Measurements from ENCODE around the gene NSD2.
"Not testable (repeated sequence)": the region's sequence is repeated elsewhere in the genome, so short reads cannot be mapped to it uniquely, and the experiment has no call there.

The NSD2 gene

DNA sequence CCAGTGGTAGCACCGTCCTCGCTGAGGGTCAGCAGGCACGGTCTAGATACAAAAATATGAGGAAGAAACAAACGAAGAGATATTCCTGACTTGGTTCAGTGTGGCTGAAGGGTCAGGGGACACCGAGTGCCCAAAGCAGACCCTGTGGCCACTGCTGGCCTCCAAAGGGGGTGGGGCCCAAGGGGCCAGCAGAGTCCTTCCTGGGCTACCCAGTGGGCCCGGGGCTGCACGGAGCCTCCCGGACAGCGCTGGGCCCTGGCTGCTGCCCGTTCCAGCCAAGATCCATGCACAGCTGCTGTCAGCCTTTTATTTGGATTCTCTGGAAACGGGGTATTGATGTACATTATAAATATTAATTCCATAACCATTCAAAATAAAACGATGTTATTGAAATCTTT, 117.1 kb downstream of the NSD2 start:
- no peak for DNase-seq

DNA sequence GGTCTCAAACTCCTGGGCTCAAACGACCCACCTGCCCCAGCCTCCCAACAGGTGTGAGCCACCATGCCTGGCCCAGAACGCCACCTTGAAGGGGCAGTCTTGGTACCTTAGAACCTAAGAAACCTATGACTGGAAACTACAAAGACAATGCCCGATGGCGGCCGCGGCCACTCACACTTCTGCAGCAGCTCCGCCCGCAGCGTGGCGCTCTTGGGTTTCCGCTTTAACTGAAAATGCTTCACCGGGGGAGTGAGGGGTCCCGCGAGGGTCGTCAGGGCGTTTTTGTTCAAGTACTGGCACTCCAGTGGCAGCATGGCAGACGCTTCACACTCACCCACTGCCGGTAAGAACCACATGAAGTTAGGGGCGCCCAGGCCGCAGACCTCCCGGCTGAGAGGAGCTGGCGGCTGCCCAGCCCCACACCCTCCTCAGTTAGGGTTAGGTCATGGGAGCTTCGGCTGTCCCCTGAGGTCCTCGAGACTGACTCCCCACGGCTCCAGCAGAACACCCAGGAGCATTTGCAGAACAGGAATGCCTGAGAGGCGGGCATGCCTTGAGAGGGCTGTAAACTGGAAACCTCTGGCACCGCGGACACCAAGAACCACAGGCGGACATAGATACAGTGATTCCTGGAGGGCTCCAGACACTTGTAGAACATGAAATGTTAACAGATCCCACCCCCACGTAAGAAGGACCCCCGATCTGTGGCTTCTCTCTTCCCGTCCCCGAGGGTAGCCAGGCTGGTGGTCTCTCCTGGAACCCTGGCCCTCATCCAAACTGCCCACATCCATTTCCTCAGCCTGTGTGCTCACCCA, 118.5 kb downstream of the NSD2 start:
- no peak for DNase-seq

DNA sequence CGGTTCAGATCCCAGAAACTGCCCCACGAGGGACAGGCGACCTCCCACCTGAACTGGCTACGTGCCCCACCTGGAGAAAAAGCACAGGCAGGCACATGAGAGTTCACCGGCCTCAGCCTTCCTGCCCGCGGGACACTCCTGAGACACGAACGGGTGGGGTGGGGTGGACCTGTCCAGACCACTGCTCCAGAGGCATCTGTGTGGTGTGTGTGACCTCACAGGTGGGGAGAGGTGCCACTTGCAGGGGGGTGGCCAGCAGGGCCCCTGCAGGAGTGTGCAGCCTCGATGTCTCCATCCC, 119.1 kb downstream of the NSD2 start:
- DNase-seq: no peak

DNA sequence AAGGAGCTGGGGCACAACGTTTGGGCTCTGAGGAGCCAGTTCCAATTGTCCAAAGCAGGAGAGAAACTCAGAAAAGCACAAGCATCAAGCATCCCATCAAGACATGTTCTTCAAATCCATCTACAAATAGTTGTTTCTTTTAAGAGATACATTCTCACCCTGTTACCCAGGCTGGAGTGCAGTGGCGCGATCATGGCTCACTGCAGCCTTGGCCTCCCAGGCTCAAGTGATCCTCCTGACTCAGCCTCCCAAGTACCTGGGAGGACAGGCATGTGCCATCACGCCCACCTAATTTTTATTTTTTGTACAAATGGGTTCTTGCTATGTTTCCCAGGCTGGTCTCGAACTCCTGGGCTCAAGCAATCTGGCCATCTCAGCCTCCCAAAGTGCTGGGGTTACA, 119.5 kb downstream of the NSD2 start:
- no peak for DNase-seq

DNA sequence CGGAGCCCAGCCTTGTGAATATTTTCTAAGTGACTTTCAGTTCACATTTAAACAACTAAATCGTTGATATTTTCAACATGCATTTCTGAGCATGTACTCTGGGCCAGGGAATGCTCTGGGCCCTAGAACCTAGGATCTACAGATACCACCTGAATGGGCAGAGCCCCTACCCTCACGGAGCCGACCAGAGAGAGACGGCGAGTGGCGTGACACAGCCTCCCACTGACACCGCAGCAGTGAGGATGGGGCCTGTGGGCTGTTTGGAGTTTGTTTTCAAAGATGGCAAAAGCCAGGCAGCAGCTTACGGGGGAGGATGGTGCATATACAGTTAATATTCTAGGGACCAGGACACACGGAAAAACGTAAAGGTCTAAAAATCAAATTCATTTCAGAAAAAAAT, 119.9 kb downstream of the NSD2 start:
- DNase-seq: no peak

DNA sequence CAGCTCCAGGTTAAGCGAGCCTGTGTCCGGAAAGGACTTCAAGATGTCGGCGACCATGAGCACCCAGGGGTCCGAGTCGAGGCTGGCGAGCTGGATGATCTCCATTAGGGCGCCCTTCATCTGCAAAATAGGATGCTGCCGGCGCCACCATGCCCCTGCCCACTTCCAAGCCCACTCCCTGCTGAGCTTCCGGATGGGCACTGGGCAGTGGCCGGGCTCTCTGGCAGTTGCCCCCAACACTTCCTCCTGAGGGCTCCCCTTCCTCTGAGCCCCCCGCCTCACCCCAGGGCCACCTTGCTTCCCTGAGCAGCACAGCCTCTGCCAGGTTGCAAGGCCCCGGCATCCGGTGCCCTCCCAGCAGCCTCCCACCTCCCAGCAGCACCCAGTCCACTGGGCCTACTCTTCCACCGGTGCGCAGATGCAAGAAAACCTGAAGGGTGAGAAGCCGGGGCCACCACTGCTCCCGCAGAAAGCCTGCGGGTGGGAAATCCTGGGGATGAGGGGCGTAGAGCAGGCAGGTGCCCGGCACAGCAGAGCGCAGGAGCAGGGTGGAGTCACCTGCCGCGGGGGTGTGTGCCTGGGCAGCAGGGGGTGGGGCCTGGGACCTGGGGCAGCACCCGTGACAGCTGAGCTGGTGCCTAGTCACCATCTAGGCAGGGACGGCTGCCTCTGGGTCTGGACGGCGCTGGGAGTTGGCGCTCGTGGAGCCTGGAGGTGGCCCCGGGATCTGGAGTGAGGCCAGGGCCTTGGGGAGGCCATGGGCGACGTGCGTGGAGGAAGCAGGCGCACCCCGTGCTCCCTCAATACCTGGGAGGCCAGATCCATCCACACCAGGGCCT, 120.6 kb downstream of the NSD2 start:
- DNase-seq: no peak

DNA sequence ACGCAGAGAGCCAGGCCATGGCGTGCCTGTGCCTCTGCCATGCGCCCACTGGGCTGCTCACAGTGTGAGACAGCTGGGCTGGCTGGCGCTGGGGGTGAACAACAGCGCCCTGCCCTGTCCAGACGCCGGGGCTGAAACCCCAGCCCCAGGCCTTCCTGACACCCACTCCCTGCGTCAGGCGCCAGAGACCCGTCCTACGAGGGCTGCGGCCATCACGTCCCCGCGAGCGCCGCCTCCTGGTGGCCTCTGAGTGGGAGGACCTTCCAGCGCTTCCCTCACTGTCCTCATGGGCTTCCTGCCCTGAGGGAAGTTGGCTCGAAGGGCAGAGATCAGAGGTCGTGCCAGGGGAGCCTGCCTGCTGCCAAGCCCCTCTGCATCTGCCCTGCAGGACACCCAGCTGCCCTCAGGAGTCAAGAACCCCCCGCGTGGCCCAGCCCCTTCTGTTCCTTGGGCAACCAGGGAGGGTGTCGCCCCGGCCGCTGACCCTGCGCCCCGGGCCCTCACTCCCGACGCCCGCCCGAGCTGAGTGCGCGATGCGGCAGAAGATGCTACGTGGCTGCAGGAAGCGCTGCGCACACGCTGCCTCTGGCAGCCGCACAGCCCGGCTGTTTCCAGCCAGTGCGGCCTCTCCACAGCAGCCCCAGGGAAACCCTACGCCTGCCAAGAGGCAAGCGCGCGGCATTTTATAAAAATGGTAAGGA, 121.4 kb downstream of the NSD2 start:
- DNase-seq: no peak

DNA sequence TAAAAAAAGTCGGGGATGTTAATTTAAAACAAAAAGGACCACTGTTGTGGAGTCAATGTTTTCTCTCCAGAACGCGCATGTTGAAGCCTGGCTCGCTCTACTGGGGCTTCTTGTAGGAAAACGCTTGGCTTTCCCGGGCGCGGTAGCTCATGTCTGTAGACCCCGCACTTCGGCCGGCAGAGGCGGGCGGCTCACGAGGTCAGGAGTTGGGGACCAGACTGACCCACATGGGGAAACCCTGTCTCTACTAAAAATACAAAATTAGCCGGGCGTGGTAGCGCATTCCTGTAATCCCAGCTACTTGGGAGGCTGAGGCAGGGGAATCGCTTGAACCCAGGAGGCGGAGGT, 122.0 kb downstream of the NSD2 start:
- no peak for DNase-seq

DNA sequence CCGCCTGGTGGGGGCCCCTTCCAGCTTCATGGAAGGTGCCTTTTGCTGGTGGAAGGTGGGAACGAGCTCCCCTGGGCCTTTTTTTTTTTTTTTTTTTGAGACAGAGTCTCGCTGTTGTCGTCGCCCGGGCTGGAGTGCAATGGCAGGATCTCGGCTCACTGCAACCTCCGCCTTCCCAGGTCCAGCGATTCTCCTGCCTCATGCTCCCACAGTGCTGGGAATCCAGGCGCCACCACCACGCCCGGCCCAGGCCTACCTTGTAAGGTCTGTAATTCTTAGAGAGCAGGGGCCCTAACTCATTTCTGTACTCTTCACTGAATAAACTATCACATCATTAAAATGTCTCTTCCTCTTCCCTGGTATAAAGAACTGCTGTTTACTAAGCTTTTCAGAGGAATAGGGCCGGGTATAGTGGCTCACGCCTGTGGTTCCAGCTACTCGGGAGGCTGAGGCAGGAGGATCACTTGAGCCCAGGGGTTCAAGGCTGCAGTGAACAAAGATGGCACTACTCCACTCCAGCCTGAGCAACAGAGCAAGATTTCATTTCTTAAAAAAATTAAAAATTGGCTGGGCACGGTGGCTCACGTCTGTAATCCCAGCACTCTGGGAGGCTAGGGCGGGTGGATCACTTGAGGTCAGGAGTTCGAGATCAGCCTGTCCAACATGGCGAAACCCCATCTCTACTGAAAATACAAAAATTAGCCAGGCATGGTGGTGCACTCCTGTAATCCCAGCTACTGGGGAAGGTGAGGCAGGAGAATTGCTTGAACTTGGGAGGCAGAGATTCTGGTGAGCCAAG, 122.7 kb downstream of the NSD2 start:
- not testable (repeated sequence) for DNase-seq

DNA sequence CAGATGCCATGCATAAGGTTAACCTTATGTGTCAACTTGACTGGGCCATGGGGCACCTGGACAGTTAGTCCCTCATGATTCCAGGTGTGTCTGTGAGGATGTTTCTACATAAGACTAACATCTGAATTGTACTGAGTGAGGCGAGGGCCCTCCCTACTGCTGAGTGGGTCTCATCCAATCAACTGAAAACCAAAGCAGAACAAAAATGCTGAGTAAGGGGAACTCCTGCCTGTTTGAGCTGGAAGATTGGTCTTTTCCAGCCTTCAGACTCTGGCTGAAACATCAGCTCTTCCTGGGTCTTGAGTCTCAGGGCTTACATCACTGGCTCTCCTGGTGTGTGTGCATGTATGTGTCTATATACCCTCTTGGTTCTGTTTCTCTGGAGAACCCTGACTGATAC, 123.7 kb downstream of the NSD2 start:
- DNase-seq: no peak

DNA sequence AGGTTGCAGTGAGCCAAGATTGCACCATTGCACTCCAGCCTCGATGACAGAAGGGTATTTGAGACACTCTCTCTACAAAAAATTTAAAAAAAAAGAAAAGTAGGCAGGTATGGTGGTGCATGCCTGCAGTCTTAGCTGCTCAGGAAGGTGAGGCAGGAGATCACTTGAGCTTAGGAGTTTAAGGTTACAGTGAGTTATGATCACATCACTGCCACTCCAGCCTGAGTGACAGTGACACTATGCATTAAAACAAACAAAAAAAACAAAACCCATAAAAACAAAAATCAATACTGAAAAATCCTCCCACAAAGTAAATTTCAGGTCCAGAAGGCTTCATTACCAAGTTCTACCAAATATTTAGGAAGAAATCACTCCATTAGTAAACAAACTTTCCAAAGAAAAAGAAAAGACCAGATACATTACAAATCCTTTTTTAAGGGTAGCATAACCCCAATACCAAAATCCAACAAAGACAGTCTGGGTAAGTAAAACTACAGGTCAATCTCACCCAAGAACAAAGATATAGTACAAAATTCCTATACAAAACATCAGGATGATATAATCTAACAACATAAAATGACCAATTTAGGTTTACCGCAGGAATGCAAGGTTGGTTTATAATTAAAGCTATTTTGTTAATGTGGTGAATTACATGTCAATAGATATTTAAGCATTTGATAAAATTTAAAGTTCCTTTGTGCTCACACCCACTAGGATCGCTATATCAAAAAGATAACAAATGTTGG, 125.8 kb downstream of the NSD2 start:
- DNase-seq: no peak

DNA sequence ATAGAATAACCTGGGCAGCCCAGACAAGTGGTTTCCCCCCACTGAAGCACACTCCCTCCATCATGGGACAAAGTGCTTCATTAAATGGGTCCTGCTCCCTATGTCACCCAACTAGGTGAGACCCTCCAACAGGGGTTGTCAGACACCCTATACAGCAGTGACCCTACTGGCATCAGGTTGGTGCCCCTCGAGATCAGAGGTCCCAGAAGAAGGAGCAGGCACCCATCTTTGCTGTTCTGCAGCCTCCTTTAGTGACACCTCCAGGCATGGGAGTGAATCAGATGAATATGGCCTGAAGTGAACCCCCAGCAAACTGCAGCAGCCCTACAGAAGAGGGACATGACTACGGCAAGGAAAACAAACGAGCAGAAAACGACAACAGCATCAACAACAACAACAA, 126.5 kb downstream of the NSD2 start:
- DNase-seq: no peak

DNA sequence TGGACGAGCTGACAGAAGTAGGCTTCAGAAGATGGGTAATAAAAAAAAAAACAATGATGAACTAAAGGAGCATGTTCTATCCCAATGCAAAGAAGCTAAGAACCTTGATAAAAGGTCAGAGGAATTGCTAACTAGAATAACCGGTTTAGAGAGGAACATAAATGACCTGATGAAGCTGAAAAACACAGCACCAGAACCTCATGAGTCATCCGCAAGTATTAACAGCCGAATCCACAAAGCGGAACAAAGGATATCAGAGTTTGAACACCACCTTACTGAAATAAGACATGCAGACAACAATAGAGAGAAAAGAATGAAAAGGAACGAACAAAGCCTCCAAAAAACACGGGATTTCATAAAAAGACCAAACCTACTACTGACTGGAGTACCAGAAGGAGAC, 127.1 kb downstream of the NSD2 start:
- DNase-seq: no peak

DNA sequence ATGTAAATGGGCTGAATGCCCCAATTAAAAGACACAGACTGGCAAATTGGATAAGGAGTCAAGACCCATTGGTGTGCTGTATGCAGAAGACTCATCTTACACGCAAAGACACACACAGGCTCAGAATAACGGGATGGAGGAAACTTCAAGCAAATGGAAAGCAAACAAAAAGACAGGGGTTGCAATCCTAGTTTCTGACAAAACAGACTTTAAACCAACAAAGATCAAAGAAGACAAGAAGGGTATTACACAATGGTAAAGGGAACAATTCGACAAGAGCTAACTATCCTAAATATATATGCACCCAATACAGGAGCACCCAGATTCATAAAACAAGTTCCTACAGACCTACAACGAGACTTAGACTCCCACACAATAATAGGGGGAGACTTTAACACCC, 128.1 kb downstream of the NSD2 start:
- not testable (repeated sequence) for DNase-seq

DNA sequence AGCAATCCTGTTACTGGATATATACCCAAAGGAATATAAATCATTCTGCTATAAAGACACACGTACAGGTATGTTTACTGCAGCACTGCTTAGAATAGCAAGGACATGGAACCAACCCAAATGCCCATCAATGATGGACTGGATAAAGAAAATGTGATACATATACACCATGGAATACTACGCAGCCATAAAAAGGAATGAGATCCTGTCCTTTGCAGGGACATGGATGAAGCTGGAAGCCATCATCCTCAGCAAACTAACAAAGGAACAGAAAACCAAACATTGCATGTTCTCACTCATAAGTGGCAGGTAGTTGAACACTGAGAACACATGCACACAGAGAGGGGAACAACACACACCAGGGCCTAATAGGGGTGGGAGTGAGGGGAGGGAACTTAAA, 132.2 kb downstream of the NSD2 start:
- not testable (repeated sequence) for DNase-seq

DNA sequence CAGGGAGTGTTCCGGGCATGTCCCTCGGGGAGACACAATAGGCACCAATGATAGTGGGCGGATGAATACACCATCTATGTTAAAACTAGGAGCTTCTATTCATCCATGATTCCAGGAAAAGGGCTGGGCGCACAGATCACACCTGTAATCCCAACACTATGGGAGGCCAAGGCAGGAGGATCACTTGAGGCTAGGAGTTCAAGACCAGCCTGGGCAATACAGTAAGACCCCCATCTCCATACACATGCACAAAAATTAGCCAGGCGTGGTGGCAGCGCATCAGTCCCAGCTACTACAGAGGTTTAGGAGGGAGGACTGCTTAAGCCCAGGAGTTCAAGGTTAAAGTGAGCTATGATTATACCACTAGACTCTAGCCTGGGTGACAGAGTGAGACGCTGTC, 135.2 kb downstream of the NSD2 start:
- DNase-seq: no peak

DNA sequence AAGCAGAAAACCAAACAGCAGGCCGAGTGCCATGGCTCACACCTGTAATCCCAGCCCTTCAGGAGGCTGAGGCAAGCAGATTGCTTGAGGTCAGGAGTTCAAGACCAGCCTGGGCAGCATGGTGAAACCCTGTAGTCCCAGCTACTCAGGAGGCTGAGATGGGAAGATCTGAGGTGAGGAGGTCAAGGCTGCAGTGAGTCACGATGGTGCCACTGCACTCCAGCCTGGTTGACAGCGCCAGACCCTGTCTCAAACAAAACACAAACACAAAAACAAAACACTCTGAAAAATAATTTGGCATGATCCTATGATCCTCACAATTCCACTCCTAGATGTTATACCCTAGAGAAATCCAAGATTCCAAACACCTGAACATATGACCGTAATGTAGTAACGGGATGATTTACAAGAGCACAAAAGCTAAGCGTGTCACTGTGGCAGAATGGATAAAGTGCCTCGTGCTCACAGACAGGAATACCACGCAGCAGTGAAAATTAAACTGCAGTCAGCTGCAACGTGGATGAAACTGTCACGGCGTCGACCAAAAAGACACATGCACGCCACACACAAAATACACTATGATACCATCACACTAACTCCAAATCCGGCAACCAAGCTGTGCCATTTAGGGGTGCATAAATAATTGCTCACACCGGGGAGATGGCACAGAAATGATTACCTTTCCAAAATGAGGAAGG, 135.9 kb downstream of the NSD2 start:
- no peak for DNase-seq

DNA sequence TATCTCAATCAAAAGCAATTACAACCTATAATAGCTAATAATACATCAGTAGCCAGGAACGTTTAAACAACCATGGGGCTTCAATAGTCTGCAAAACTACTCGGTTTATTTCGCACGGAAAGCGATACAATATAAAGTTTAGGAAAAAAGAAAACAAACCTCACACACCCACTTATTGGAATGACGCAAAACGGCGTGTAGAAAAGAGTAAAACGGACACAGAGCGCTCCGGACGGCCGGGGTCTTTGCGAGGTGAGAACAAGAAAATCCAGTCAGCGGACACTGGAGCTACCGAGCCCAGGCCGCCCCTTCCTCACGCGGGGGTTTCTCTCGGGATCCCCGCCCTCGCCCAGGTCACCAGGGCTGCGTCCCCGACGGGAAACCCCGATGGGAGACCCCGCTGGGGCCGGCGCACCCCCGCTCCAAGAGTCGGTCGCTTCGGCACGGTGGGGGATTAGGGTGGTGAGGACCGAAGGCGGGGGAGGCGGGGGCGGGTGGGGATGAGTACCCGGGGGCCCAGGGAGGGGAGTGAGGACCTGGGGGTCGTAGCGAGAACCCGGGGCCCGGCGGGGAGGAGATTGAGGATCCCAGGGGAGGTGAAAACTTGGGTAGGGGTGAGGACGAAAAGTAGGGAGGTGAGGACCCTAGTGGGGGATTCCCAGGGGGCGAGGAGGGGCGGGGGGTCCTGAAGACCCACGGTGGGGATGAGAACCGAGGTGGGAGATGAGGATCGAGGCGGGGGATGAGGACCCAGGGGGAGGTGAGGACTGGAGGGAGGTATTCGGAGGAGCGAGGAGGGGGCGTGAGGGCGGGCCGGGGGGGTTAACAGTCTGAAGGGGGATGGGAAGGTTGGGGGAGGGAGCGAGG, 136.8 kb downstream of the NSD2 start:
- no peak for DNase-seq

DNA sequence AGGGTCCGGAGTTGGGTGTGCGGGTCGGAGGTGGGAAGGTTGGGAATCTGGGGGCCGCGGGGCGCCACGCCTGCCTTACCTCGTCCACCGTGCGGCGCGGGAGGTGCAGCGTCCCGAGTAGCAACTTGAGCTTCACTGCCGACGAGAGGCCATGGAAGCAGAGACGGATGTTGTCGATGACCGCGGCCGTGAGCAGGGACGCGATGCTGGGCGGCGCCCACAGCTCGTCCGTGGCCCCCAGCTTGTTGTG, 137.4 kb downstream of the NSD2 start:
- no peak for DNase-seq

DNA sequence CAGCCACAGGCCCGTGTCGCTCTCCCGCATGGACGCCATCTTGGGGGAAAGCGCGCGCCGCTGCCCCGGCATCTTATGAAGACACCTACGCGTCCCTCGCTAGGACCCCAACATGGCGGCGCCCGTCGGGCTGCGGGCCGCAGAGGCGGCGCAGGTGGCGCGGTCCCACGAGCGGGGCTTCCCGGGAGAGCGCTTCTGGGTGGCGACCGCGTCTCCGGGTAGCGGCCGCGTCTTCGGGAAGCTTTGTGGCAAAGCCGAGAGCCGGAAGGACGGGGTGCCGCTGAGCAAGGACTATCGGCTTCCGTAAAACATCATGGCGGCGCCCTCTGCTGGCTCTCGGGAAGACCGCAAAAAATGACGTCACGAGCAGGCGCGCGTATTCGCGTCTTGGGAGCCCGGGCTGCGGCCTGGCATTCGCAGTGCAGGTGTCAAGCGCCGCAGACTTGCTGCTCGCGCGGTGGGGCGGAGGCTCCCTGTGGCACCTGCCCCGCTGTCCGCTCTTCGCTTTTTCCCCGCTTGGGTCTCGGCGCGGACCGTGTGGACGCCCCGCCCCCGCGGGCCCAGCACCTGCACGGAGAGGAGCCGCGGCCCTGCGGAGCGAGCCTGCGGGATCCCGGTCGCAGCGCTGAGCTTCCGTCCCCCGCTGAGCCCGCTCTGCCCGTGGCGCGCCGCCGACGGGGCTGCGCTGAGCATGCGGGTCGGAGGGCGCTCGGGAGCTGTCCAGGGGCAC, 137.9 kb downstream of the NSD2 start, which contains the start of gene NELFA:
Gene NELFA (minus strand): TSS at position 54 of the 730 bp plus-strand sequence. CDS start 15 bp downstream, at position 39.
- peak; percentile 95 for DNase-seq
